GM23338 (cell line): ENCODE measurements around the gene TPSB2. TPM values are rescaled to one million over a fixed set of nuclear protein-coding genes. Genes with fewer than 3 reads are reported as not detected.

Experiments used
- ATAC-seq: fragments of 200-7000 bp; cut with Tn5 transposase; 3 replicates; pipeline ENCODE4 v1.9.1; 2020
- DNase-seq: peaks from one replicate; pipeline ENCODE4 v3.0.0-alpha.2; 2015; ENCODE audit warnings: low spot score
- H2AFZ ChIP-seq: fragments of 200-600 bp; sonication (generic); 2 replicates; pipeline ENCODE4 v1.8.0; 2016; ENCODE audit warnings: antibody characterized with exemption, mild to moderate bottlenecking, moderate library complexity
- H3F3A ChIP-seq: fragments of 200-600 bp; sonication (generic); replicated peaks from 2 replicates; pipeline ENCODE4 v1.8.0; 2017; ENCODE audit warnings: antibody characterized with exemption, mixed run types, low read depth
- H3K27ac ChIP-seq: fragments of 200-600 bp; sonication (generic); 2 replicates; pipeline ENCODE4 v1.6.1; 2016; ENCODE audit warnings: low read depth
- H3K27me3 ChIP-seq: fragments of 200-600 bp; sonication (generic); 2 replicates; pipeline ENCODE4 v1.8.0; 2016; ENCODE audit warnings: mild to moderate bottlenecking, mixed run types, moderate library complexity; ENCODE audit not compliant: insufficient read depth
- H3K36me3 ChIP-seq: fragments of 200-600 bp; sonication (generic); 2 replicates; pipeline ENCODE4 v1.8.0; 2016; ENCODE audit warnings: mild to moderate bottlenecking; ENCODE audit not compliant: insufficient read depth
- H3K4me1 ChIP-seq: fragments of 200-600 bp; sonication (generic); 2 replicates; pipeline ENCODE4 v1.8.0; 2016; ENCODE audit warnings: mild to moderate bottlenecking, moderate library complexity; ENCODE audit not compliant: insufficient read depth
- H3K4me2 ChIP-seq: fragments of 200-600 bp; sonication (generic); 2 replicates; pipeline ENCODE4 v1.7.1; 2017; ENCODE audit warnings: mixed run types
- H3K4me3 ChIP-seq: fragments of 200-600 bp; sonication (generic); 2 replicates; pipeline ENCODE4 v1.6.1; 2016; ENCODE audit warnings: mixed run types
- H3K79me2 ChIP-seq: fragments of 200-600 bp; sonication (generic); replicated peaks from 2 replicates; pipeline ENCODE4 v1.8.0; 2017; ENCODE audit warnings: mild to moderate bottlenecking; ENCODE audit not compliant: insufficient read depth
- H3K9me2 ChIP-seq: fragments of 200-600 bp; sonication (generic); 2 replicates; pipeline ENCODE4 v1.8.0; 2017; ENCODE audit not compliant: insufficient read depth
- H4K20me1 ChIP-seq: fragments of 200-600 bp; sonication (generic); replicated peaks from 2 replicates; pipeline ENCODE4 v1.8.0; 2017; ENCODE audit warnings: mild to moderate bottlenecking; ENCODE audit not compliant: insufficient read depth
- H3K27ac Mint-ChIP-seq: 2 replicates; pipeline ENCODE4 v1.8.0; 2020; ENCODE audit warnings: inconsistent platforms, mild to moderate bottlenecking, moderate library complexity, mixed read lengths
- H3K27me3 Mint-ChIP-seq: 3 replicates; pipeline ENCODE4 v1.8.0; 2022; ENCODE audit warnings: low read depth, mild to moderate bottlenecking, moderate library complexity, mixed read lengths, inconsistent platforms; ENCODE audit not compliant: insufficient read depth, poor library complexity
- H3K36me3 Mint-ChIP-seq: 3 replicates; pipeline ENCODE4 v1.8.0; 2021; ENCODE audit warnings: low read depth, mild to moderate bottlenecking, inconsistent platforms, moderate library complexity, mixed read lengths
- H3K4me1 Mint-ChIP-seq: 3 replicates; pipeline ENCODE4 v1.8.0; 2020; ENCODE audit warnings: mild to moderate bottlenecking, inconsistent platforms, mixed read lengths
- H3K4me3 Mint-ChIP-seq: 3 replicates; pipeline ENCODE4 v1.8.0; 2021; ENCODE audit warnings: moderate library complexity, mild to moderate bottlenecking, inconsistent platforms, mixed read lengths
- H3K9me3 Mint-ChIP-seq: 3 replicates; pipeline ENCODE4 v1.8.0; 2020; ENCODE audit warnings: moderate library complexity, mild to moderate bottlenecking, inconsistent platforms, mixed read lengths
- CREB1 ChIP-seq: fragments of 250-450 bp; sonication (Bioruptor Pico); IDR thresholded peaks from 2 replicates; pipeline ENCODE4 v1.5.0; 2020; ENCODE audit warnings: low read depth, mild to moderate bottlenecking, moderate library complexity
- CTCF ChIP-seq, 2 experiments: fragments of 200-600 bp in 1 of 2; sonication (generic) in 1 of 2; conservative IDR thresholded peaks; 2 replicates each; pipeline versions ENCODE4 v1.5.1 to v1.6.1; 2016 to 2017; ENCODE audit warnings: antibody characterized with exemption in 2 of 2, low read depth in 2 of 2, mild to moderate bottlenecking in 2 of 2, moderate library complexity in 1 of 2
- ETS1 ChIP-seq: IDR thresholded peaks from 2 replicates; pipeline ENCODE4 v1.6.1; 2016; ENCODE audit warnings: antibody characterized with exemption
- EZH2 ChIP-seq: fragments of 200-600 bp; sonication (generic); IDR thresholded peaks from one replicate; pipeline ENCODE4 v1.8.0; 2017; ENCODE audit warnings: antibody characterized with exemption, mild to moderate bottlenecking, low read depth; ENCODE audit not compliant: unreplicated experiment
- JUNB ChIP-seq: IDR thresholded peaks from one replicate; pipeline ENCODE4 v1.6.1; 2016; ENCODE audit warnings: antibody characterized with exemption; ENCODE audit not compliant: unreplicated experiment
- REST ChIP-seq: IDR thresholded peaks from one replicate; pipeline ENCODE4 v1.6.1; 2018; ENCODE audit warnings: antibody characterized with exemption; ENCODE audit not compliant: unreplicated experiment
- STAT1 ChIP-seq: IDR thresholded peaks from one replicate; pipeline ENCODE4 v1.6.1; 2016; ENCODE audit warnings: antibody characterized with exemption; ENCODE audit not compliant: unreplicated experiment
- ZNF114 ChIP-seq: fragments of 250-450 bp; sonication (Bioruptor Pico); IDR thresholded peaks from 2 replicates; pipeline ENCODE4 v1.5.0; 2020; ENCODE audit warnings: mild to moderate bottlenecking, moderate library complexity
- ZNF331 ChIP-seq: fragments of 250-450 bp; sonication (Bioruptor Pico); IDR thresholded peaks from 2 replicates; pipeline ENCODE4 v1.5.0; 2020; ENCODE audit warnings: low read depth, mild to moderate bottlenecking, moderate library complexity
- polyA plus RNA-seq: library from polyadenylated mRNA; unstranded; fragments of >200 nt; fragmentation: Nextera tagmentation; extraction: Ambion mirVana; gene quantifications from 2 replicates; pipeline ENCODE4 v1.2.1, GENCODE V29; 2016
- total RNA-seq: library from RNA; depleted of rRNA; stranded (reverse); fragments of >200 nt; shearing (Covaris generic); gene quantifications from 2 replicates; pipeline ENCODE4 v1.2.3, GENCODE V29; 2014

Gene TPSB2
- total and polyA plus RNA-seq, 2 experiments from 2014 or later, result 0.23 TPM; not detected in 1

GRCh38 chr16:1204933-1205332 is 25.1 kb downstream of the TPSB2 start:
- no peaks in the 10 kb centered on the region for H3K36me3 ChIP-seq
- Mint-ChIP-seq H3K4me1 (no peaks in the 10 kb centered on the region), H3K9me3 (no peaks in the 10 kb centered on the region), H3K27me3 (peaks cover 15% of the 10 kb centered on the region), H3K36me3 (peaks cover 7% of the 10 kb centered on the region; the same call in 2 of the 3 replicates), H3K4me3 (no peak overlapping the region), H3K27ac (no peak overlapping the region)
- no peaks in the 10 kb centered on the region for H3K4me1 ChIP-seq
- TF ChIP-seq STAT1 (no peak), REST (no peak), ETS1 (no peak), CREB1 (CRISPR knock-in tag) (no peak), ZNF114 (CRISPR knock-in tag) (no peak), CTCF (conservative IDR thresholded peaks at IDR 0.05; ENCODE audit: low read depth in 2 of 2) (no peak)
- H3K79me2 ChIP-seq, result no peaks in the 10 kb centered on the region
- H4K20me1 ChIP-seq, result no peaks in the 10 kb centered on the region
- no peak overlapping the region for H3K4me2 ChIP-seq
- no peak overlapping the region for H3K4me3 ChIP-seq
- DNase-seq (no peak), ATAC-seq (no peak)
- no peaks in the 10 kb centered on the region for H3K9me2 ChIP-seq
- H3F3A ChIP-seq, result no peaks in the 10 kb centered on the region
- no peak overlapping the region for H3K27ac ChIP-seq
- no peak overlapping the region for H2AFZ ChIP-seq
- H3K27me3 ChIP-seq, result no peaks in the 10 kb centered on the region

- no peak overlapping the region for H3K4me3 ChIP-seq
- DNase-seq, result no peak
- ATAC-seq, result no peak
- TF ChIP-seq CREB1 (CRISPR knock-in tag) (no peak), ZNF114 (CRISPR knock-in tag) (no peak), CTCF (conservative IDR thresholded peaks at IDR 0.05; ENCODE audit: low read depth in 2 of 2) (no peak), REST (no peak), ZNF331 (CRISPR knock-in tag) (no peak), EZH2 (no peak), STAT1 (no peak), JUNB (no peak), ETS1 (no peak)
Measured at GRCh38 chr16:1202274-1202673, 27.7 kb downstream of the TPSB2 start.

More at GRCh38 chr16:1202274-1202673, 27.7 kb downstream of the TPSB2 start:
- Histone ChIP-seq H3K27me3 (no peaks in the 10 kb centered on the region), H4K20me1 (no peaks in the 10 kb centered on the region; the same call in 1 of the 2 replicates), H3K4me2 (no peak overlapping the region), H3K4me1 (no peaks in the 10 kb centered on the region), H3K79me2 (no peaks in the 10 kb centered on the region), H3K27ac (no peak overlapping the region), H2AFZ (no peak overlapping the region), H3K36me3 (no peaks in the 10 kb centered on the region), H3K9me2 (no peaks in the 10 kb centered on the region), H3F3A (no peaks in the 10 kb centered on the region)
- no peak overlapping the region for H3K4me3 Mint-ChIP-seq
- H3K27me3 Mint-ChIP-seq, result peaks cover 8% of the 10 kb centered on the region
- no peaks in the 10 kb centered on the region for H3K4me1 Mint-ChIP-seq
- H3K36me3 Mint-ChIP-seq, result peaks cover 4% of the 10 kb centered on the region; the same call in 2 of the 3 replicates
- no peak overlapping the region for H3K27ac Mint-ChIP-seq
- H3K9me3 Mint-ChIP-seq, result 0 out of 3 replicates have a peak, but pooled peaks cover 3% of the 10 kb centered on the region
